ENCODE data around the gene LYG2.
"Not testable (repeated sequence)": the region's sequence is repeated elsewhere in the genome, so short reads cannot be mapped to it uniquely, and the experiment has no call there.

The LYG2 gene

GRCh38 chr2:99200076-99200800 lies 55.2 kb downstream of the LYG2 start:
- DNase-seq = no peak

DNA sequence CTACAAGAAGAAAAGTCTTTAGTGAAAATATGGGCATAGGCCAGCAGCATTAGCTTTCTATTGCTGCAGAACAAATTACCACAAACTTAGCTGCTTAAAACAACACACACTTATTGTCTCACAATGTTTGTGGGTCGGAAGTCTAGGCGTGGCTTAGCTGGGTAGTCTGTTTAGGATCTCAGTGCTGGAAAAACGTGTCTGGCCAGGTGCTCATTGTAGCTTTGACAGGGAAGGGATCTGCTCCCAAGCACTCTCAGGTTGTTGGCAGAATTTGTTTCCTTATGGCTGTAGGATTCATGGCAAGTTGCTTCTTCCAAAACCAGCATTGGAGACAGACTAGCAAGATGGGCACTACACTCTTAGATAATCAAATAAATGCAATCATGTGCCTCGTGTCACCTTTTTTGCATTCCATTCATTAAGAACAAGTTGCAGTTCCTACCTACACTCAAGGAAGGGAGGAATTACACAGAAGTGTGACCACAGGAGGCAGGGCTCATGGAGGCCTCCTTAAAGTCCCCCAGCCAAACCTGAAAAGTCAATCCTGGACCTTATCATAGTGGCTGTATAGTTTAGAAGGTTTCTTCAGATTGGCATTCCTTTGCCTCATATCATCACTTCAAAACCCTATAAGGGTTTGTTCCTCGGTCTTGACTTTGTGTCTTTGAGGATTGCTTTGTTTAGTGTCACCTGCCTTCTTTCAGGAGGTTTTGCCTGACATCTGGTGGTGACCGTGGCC lies 57.2 kb downstream of the LYG2 start:
- DNase-seq = no peak

DNA sequence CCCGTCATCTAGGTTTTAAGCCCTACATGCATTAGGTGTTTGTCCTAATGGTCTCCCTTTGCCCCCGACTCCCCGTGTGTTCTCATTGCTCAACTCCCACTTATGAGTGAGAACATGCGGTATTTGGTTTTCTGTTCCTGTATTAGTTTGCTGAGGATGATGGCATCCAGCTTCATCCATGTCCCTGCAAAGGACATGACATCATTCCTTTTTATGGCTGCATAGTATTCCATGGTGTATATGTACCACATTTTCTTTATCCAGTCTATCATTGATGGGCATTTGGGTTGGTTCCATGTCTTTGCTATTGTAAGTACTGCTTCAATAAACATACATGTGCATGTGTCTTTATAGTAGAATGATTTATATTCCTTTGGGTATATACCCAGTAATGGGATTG lies 63.1 kb downstream of the LYG2 start:
- not testable (repeated sequence) for DNase-seq

All from CD4-positive, alpha-beta T cell treated with Interleukin-17A for 1 hour (primary cell).